GM18951 (cell line): ENCODE measurements around the gene PKNOX2.

ENCODE experiments used
- POLR2A ChIP-seq: IDR thresholded peaks from 4 replicates; pipeline ENCODE4 v1.6.1; 2011; ENCODE audit warnings: mild to moderate bottlenecking; ENCODE audit not compliant: insufficient read length, insufficient read depth; ENCODE audit errors: extremely low read depth
- in situ Hi-C: fragments of 300-500 bp; cut with MboI; formaldehyde crosslinking; loops from one replicate; pipeline ENCODE4 v1.12.0; 2022; ENCODE audit warnings: low sequenced_read_pairs, mixed read lengths, inconsistent platforms; ENCODE audit not compliant: unreplicated experiment

Gene PKNOX2

DNA sequence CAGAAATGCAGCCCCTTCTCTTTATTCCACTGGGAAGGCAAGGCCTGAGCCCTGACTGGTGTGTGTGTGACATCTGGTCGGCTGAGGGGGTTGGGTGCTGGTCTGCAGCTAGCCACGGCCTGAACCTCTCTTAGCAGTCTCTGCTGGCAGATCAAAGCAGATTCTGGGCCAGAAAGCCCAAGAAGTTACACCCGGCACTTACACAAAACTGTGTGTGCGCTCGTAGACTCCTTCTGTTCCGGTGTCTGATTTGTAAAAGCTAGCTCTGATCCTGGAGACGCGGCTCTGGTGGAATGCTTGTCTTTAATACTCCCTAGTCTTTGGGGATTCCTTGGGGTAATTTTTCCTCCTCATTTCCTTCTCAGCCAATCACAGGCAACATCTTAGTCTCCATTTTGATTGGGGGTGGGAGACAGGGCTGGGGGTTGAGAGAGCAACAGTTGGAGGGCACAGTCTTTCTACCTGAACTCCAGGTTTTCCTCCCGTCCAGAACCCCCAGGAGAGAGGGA lies 5.5 kb downstream of the PKNOX2 start:
- no peak for TF ChIP-seq POLR2A
- in situ Hi-C loops, result no loop called here

DNA sequence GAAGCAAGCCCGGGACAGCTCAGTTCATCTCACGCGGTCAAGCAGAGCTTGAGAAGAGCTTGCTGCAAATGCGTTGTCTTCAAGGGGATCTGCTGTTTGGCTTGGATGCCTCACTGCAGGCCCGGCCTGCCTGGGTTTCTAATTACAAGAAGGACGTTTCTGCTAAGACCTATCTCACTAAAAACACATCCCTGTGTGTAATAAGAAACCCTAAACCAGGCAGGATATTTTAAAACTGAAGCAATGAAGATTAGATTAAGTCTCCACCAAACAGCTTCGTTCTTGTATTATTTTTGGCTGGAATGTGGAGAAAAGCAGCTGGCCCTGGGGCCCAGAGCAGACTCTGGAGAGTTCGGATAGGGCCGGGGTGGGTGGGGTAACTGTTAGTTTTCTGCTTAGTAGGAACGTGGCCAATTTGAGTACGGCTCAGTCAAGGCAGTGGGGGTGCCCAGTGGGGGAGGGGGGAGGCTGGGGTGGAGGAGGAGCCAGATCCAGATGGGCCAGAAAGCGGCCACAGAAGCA lies 6.0 kb downstream of the PKNOX2 start:
- in situ Hi-C loops, result no loop called here
- no peak for TF ChIP-seq POLR2A

DNA sequence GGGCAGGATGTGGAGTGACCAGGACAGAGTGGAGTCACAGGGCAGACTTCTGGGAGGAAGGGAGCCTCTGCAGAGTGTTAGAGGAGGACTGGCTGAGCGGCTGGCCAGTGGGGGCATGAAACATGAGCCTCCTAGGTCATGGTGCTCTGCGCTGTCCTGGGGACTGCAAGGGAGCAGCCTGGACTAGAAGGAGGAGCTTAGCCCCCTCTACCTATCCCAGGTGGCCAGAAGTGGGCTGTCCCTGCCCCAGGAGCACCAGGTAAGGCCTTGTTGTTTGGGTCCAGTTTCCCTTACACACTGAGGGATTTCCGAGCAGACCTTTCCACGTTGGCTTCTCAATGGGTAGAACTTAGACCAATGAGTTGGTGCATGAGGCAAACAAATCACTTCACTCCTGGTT lies 7.4 kb downstream of the PKNOX2 start:
- in situ Hi-C loops, result no loop called here
- TF ChIP-seq POLR2A, result no peak

DNA sequence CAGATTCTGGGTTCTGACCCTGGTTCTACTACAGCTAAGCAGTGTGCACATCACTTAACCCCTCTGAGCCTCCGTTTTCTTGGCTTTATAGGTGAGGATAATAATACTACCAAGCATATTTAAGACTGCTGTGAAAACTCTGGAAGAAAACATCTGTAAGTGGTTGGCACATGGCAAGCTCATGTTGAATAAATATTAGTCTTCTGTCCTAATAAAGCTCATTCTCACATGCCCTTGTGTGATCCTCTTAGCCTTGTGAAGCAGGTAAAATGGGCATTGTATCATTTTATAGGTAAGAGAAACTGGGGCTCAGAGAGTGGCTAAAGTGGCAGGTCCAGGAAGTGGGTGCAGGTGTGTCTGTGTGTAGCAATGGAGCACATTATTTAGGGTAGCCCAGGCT lies 8.5 kb downstream of the PKNOX2 start:
- TF ChIP-seq POLR2A, result no peak
- in situ Hi-C loops, result no loop called here

DNA sequence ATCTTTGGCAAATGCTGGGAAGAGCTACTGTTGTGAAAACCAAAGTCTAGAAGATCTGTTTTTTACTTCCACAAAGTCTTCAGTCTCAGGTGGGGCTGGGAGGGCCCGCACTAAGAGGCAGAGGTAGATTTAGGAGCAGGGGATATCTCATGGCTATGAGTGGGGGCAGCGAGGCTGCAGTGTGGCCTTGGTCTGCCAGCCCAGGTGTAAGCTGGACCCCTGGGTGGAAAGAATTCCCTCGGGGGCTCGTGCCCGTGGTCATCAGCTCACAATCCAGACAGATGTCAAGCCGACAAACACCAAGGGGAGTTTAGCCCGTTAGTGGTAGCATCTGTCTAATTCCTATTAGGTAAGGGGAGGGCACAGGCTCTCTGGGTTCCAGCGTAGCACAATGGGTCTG lies 9.0 kb downstream of the PKNOX2 start:
- no peak for TF ChIP-seq POLR2A
- in situ Hi-C loops, result no loop called here

DNA sequence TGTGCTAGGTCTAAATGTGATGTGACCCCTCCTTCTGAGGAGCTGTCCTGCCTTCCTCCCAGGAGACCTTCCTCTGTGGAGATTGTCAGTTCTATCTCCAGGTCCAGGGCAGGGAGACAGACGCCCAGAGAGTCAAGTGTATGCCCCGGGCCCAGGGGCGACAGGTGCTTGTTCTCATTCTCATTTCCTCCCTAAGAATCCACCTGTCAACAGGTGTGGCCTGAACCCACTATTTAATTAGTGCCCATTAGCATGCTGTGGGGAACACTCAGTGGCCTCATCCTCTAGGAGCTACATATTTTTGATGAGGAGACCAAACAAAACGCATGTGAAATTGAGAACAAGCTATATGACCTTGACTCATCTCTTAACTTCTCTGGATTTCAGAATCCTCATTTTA lies 9.5 kb downstream of the PKNOX2 start:
- in situ Hi-C loops, result no loop called here
- TF ChIP-seq POLR2A, result no peak

DNA sequence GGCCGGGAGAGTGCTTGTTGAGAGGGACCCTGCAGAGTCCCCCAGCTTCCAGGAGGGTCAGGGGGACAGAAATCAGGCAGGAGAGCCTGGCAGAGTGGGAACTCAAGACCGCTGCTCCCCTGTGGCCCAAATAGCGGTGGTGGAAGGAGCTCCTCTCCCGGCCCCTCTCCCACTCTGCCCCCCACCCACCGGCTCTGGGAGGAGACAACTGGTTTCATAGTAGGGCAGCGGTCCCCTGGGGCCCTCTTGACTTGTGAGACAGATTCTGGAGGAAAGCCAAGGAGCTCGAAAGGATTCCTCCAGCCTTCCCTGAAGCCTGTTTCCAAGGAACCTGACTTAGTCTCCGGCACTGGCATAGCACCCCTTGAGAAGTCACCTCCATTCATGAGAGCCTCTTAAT lies 10.1 kb downstream of the PKNOX2 start:
- in situ Hi-C loops, result no loop called here
- TF ChIP-seq POLR2A, result no peak

DNA sequence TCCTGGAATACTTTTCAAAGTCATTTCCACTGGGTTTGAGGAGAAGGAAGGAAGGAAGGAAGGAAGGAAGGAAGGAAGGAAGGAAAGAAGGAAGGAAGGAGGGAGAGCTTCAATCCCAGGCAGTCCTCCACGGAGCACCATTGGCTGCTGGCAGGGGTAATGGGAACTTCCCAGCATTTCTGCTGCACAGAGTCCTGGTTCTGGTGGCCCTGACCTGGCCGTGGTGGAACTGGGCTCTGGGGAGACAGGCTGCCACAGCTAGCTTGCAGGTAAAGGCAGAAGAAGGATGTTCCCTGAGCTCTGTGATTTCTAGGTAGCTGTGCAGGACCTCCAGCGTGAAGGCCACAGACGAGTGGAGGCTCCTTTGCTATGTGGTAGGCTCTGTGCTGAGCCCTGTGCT lies 10.6 kb downstream of the PKNOX2 start:
- TF ChIP-seq POLR2A, result no peak
- in situ Hi-C loops, result no loop called here

DNA sequence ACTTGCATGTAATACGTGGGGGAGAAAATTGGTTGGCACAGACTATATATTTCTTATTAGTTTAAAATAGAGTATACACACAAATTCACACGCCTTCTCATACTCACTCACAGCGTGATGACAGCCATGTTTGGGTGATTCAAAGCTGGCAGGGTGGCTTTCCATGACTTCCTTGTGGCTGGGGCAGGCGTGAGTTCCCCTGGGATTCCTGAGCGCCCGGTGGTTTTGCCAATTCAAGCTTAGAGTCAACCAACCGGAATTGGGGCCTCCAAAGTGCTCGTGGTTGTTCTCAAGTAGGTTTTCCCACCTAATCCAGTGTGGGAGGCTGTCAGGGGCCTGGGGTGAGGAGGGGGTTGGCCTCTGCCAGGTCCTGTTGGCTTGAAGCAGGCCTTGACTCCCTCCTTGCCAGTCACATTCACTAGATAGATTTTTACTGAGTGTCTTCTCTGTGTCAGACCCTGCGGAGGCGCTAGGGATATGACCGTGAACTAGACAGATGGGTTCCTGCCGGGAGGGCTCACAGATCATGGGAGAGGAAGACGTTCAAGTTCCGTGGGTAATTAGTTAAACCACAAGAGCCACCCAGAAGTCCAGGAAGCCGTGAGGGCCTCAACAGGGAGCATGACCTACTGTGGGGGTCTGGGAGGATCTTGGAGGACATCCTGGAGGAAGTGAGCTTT lies 11.5 kb downstream of the PKNOX2 start:
- no peak for TF ChIP-seq POLR2A
- in situ Hi-C loops, result no loop called here

DNA sequence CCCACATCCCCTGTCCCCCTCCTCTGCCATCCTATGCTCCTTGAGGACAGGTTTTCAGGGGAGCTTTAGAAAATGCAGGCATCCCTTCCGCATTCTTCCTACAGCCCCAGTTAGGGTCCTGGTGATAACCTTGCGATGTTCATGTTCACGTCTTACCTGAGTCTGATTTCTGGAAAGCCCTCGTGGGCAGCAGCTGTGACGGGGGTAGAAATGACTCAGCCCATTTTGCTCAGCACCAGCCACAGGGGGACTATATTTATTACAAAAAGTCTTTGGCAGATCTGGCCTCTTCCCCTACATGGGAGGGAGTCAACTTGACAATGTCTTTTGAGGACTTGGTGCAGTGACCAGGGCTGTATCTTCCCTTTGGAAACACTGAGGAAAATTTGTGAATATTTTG lies 12.3 kb downstream of the PKNOX2 start:
- TF ChIP-seq POLR2A, result no peak
- in situ Hi-C loops, result no loop called here

DNA sequence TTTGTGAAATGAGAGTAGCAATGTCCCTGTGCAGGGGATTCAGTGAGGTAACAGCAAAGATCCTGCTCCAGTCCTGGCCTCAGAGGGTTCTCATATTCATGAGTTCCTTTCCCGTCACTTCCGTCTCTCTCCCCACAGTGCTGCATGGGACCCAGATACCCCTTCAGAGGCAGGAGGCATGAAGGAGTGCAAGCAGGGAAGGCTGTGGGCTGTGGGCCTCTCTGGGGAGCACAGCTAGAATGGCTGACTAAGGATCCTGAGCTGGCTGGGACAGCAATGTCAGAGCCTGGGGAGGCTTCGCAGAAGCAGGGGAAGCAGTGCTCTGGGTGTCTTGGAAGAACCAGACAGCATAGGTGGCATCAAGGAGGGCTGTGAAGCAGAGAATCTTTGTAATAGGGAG lies 13.0 kb downstream of the PKNOX2 start:
- no peak for TF ChIP-seq POLR2A
- in situ Hi-C loops, result no loop called here

DNA sequence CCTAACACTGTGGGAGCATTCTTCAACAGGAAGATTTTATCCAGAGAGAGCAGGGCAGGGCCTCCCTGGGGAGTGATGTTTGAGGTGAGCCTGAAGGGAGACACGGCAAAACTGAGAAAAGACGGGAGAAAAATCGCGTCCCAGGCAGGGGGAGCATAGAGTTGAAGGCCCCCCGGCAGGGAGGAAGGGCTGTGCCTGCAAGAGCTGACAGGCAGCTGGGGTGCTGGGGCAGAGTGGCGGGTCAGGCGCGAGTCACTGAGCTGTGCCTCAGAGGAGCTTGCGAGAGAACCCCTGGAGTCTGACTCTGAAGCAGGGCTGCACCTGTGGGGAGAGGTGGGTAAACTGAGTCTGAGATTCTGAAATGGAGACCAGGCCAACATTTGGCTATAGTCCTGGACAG lies 14.8 kb downstream of the PKNOX2 start:
- TF ChIP-seq POLR2A, result no peak
- in situ Hi-C loops, result no loop called here

DNA sequence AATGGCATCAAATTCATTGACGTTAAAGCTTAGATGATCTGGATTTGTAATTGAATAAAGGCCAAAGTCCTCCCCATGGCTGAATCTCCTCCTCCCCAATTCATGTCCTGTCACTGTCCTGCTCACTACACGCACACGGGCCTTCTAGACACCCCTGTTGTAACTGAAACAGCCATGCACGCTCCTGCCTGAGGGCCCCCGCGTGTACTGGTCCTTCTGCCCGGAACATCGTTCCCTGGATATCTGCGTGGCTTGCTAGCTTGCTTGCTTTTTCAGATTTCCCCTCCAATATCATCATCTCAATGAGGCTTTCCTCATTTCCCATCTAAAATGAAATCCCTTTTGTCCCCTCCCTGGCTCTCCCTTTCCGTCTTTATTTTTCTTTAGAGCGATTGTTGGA lies 15.3 kb downstream of the PKNOX2 start:
- TF ChIP-seq POLR2A, result no peak
- in situ Hi-C loops, result no loop called here
